PFSK-1 (cell line): ENCODE results near the gene CD247.

ENCODE experiments used
- FOXP2 ChIP-seq: optimal IDR thresholded peaks from 2 replicates; pipeline ENCODE3; 2011; ENCODE audit warnings: borderline replicate concordance, control low read depth, inconsistent platforms; ENCODE audit not compliant: insufficient read depth; ENCODE audit errors: extremely low read length, extremely low read depth
- POLR2AphosphoS5 ChIP-seq: IDR thresholded peaks from 2 replicates; pipeline ENCODE4 v1.6.1; 2012; ENCODE audit warnings: low read depth, mild to moderate bottlenecking, control low read depth, low read length, moderate library complexity
- REST ChIP-seq, 2 experiments: IDR thresholded peaks; 2 replicates each; pipeline versions ENCODE4 v1.6.1 to v1.8.0; 2011 to 2012; ENCODE audit warnings: low read depth in 2 of 2, low read length in 2 of 2, control low read depth in 1 of 2, inconsistent platforms in 1 of 2, mild to moderate bottlenecking in 1 of 2, moderate library complexity in 1 of 2; ENCODE audit not compliant: insufficient read depth in 1 of 2
- SIN3A ChIP-seq: IDR thresholded peaks from 2 replicates; pipeline ENCODE4 v1.6.1; 2012; ENCODE audit warnings: mild to moderate bottlenecking, low read length, moderate library complexity, borderline replicate concordance; ENCODE audit not compliant: insufficient read depth
- TAF1 ChIP-seq: IDR thresholded peaks from 2 replicates; pipeline ENCODE4 v1.6.1; 2012; ENCODE audit warnings: low read length, control low read depth, borderline replicate concordance; ENCODE audit not compliant: insufficient read depth

GRCh38 chr1:167496797-167497619, 21.3 kb downstream of the CD247 start:
- TF ChIP-seq TAF1: no peak
- TF ChIP-seq REST (IDR thresholded peaks at IDR 0.05; ENCODE audit: insufficient read depth in 1 of 2, low read depth in 2 of 2, low read length in 2 of 2): no peak
- no peak for TF ChIP-seq POLR2AphosphoS5
- TF ChIP-seq FOXP2: no peak
- no peak for TF ChIP-seq SIN3A
